IPS-NIHi11 (cell line): ENCODE results near the gene HLA-B.
A peak's percentile ranks its signal among the peaks of the same experiment; 100 is the strongest.
"Not testable (repeated sequence)": the region's sequence is repeated elsewhere in the genome, so short reads cannot be mapped to it uniquely, and the experiment has no call there.

Experiments used
- DNase-seq: peaks from one replicate; pipeline ENCODE4 v3.0.0; 2012; ENCODE audit warnings: mixed read lengths, low spot score

HLA-B gene

GRCh38 chr6:31383149-31383548, 26.2 kb upstream of the HLA-B start:
- DNase-seq = no peak

GRCh38 chr6:31381666-31382065, 24.7 kb upstream of the HLA-B start:
- no peak for DNase-seq

- DNase-seq = no peak
Measured at GRCh38 chr6:31379850-31380249, 22.9 kb upstream of the HLA-B start.

- DNase-seq = no peak
Measured at GRCh38 chr6:31378721-31379103, 21.7 kb upstream of the HLA-B start.

GRCh38 chr6:31378062-31378720, 21.2 kb upstream of the HLA-B start:
- DNase-seq = no peak

- no peak for DNase-seq
Measured at GRCh38 chr6:31377029-31377428, 20.1 kb upstream of the HLA-B start.

GRCh38 chr6:31375699-31376098, 18.7 kb upstream of the HLA-B start:
- DNase-seq = no peak

- DNase-seq = not testable (repeated sequence)
Measured at GRCh38 chr6:31374118-31374517, 17.1 kb upstream of the HLA-B start.

- no peak for DNase-seq
Measured at GRCh38 chr6:31368461-31368860, 11.5 kb upstream of the HLA-B start.

- peak; percentile 86 for DNase-seq
Measured at GRCh38 chr6:31366693-31367470, 9.9 kb upstream of the HLA-B start.

GRCh38 chr6:31365864-31366263, 8.9 kb upstream of the HLA-B start:
- DNase-seq = no peak

GRCh38 chr6:31363811-31364210, 6.8 kb upstream of the HLA-B start:
- no peak for DNase-seq

GRCh38 chr6:31362751-31363150, 5.8 kb upstream of the HLA-B start:
- DNase-seq = no peak

GRCh38 chr6:31359581-31359980, 2.6 kb upstream of the HLA-B start:
- DNase-seq = no peak

- no peak for DNase-seq
Measured at GRCh38 chr6:31358302-31358701, 1.3 kb upstream of the HLA-B start.

- no peak for DNase-seq
Measured at GRCh38 chr6:31357886-31358285, 907 bp upstream of the HLA-B start.

- no peak for DNase-seq
Measured at GRCh38 chr6:31356216-31356945, 598 bp downstream of the HLA-B start.

GRCh38 chr6:31355583-31355948, 1.4 kb downstream of the HLA-B start:
- DNase-seq = no peak

- DNase-seq = no peak
Measured at GRCh38 chr6:31354864-31355582, 2.0 kb downstream of the HLA-B start.

- no peak for DNase-seq
Measured at GRCh38 chr6:31354158-31354863, 2.7 kb downstream of the HLA-B start.

- no peak for DNase-seq
Measured at GRCh38 chr6:31353384-31353945, 3.5 kb downstream of the HLA-B start.
